OCI-LY1 (cell line): Measurements from ENCODE around the gene SDCCAG8.

ENCODE experiments used
- EZH2 ChIP-seq: fragments of 200-600 bp; sonication (generic), shearing (Covaris generic); IDR thresholded peaks from 2 replicates; pipeline ENCODE4 v1.8.0; 2017; ENCODE audit warnings: borderline replicate concordance, mixed run types, mild to moderate bottlenecking, antibody characterized with exemption, low read length, moderate library complexity, mixed read lengths
- TF ChIP-seq, protein P1 (sequence below): fragments of 200-600 bp; sonication (generic), shearing (Covaris generic); IDR thresholded peaks from 2 replicates; pipeline ENCODE4 v1.5.1; 2017; ENCODE audit warnings: mild to moderate bottlenecking, antibody characterized with exemption, low read length, moderate library complexity, mixed read lengths

DNA sequence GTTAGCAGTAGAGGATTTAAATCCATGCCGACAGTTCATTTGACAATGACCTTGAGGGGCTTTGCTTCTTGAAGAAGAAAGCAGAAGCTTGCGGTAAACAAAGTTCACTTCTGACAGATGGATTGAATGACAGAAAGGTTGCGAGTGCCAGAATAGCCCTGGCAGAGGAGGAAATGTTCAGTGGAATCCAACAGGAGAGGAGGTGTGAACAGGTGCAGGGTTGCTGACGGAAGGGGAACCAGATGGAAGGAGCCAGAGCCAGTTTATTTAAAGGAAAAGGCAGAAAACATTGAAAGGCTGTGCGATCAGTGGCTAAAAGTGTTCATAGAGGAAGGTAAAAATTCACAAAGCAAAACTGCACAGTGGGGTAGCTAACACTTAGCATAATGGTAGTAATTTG, 141.0 kb downstream of the SDCCAG8 start:
- TF ChIP-seq EZH2, result no peak
- TF ChIP-seq, protein P1, sequence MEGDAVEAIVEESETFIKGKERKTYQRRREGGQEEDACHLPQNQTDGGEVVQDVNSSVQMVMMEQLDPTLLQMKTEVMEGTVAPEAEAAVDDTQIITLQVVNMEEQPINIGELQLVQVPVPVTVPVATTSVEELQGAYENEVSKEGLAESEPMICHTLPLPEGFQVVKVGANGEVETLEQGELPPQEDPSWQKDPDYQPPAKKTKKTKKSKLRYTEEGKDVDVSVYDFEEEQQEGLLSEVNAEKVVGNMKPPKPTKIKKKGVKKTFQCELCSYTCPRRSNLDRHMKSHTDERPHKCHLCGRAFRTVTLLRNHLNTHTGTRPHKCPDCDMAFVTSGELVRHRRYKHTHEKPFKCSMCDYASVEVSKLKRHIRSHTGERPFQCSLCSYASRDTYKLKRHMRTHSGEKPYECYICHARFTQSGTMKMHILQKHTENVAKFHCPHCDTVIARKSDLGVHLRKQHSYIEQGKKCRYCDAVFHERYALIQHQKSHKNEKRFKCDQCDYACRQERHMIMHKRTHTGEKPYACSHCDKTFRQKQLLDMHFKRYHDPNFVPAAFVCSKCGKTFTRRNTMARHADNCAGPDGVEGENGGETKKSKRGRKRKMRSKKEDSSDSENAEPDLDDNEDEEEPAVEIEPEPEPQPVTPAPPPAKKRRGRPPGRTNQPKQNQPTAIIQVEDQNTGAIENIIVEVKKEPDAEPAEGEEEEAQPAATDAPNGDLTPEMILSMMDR, result no peak
